Endothelial cell of hepatic sinusoid (primary cell): ENCODE results near the gene TGFBR3.
"Not testable (repeated sequence)": the region's sequence is repeated elsewhere in the genome, so short reads cannot be mapped to it uniquely, and the experiment has no call there.

Experiments used
- in situ Hi-C: cut with HindIII; loops from 2 replicates; pipeline ENCODE4 v1.10.0; 2017; ENCODE audit warnings: low sequenced_read_pairs

Gene TGFBR3

DNA sequence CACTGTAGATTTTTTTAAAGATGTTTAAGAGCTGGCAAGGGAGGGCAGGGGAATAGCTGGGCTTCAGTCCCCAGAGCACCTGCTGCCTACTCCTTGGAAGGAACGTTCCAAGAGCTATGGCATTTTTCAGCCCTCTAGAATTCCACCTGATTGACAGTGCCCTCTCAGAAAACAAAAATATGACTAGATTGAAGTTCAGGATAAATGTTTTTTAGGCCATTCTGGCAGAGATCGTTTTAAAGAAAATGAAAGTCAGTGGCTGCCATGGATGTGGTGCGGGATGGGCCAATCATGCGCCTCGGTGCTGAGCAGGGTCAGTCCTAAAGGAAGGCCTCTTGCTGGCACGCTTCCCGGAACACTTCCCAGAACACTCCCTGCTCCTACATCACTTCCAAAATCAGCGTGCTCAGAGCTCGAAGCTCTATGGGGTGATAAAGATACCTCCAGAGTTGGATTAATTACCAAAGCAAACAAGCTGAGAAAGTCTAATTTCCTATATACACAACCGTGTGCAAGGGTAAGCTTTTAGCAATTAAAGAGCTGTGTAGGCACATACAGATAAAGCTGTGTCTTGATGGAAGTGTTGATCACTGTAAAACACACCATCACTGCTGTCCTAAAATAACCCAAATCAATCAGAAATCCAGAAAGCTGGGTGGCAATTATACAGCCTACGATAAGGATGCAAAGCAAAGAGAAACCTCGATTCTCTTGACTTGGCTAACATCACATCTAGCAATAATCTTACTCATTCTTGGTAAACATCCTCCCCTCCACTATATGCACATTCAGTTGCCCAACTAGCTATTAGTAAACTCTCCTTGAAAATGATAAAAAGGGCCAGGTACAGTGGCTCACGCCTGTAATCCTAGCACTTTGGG lies 34.6 kb downstream of the TGFBR3 start:
- in situ Hi-C loops: loop anchor here (5.0 kb wide), 1 partner anchor 44 kb away; no protein-coding TSS in a partner anchor

DNA sequence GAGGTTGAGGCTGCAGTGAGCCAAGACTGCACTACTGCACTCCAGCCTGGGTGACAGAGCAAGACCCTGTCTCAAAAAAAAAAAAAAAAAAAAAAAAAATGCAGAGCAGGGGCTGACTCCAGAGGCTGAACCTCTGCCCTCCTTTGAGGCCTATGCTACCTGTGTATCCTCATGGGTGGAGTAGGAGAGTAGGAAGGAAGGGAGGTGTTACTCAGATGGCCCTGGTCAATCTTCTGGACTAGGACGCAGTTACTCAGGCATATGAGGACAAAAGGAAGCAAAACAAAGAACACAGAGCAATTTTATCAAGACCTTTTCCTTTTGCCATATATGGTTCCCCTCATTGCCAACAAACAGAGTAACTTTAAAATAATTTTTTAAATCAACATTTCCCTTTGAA lies 35.2 kb downstream of the TGFBR3 start:
- in situ Hi-C loops: loop anchor here (5.0 kb wide), 1 partner anchor 43 kb away; no protein-coding TSS in a partner anchor

DNA sequence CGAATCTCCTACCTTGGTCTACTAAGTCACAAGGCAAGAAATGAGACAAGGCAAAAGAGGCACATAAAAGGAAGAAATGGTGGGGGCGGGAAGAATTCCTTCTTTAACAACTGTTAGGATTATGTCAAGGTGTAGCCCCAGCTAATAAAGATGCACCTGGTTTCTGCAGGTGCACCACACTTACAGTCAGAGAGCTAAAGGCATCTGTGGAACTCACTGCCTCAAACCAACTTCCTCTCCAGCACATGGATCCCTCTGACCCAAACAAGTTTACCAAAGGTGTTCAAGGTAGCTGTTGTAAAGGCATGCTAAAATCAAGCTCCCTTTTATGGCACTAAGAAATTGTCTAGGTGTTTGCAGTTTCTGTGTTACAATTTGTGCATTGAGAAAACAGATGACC lies 38.1 kb downstream of the TGFBR3 start:
- in situ Hi-C loops: no loop called here

DNA sequence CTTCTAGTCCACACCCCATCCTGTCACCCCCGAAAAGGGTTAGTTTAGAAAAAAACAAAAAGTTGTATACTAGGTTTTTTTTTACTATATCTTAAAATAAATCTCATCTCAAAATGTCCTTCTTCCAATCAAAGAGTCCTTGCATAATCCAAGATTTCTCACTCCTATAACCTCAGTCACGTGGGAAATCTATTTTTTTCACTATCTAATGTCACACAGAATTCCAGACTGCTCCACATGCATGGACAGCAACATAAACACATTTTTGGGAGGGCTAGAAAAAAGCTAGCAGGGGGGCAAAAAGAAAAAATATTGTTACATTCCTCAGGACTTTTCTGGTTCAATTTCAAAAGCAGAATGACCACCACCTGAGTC lies 39.3 kb downstream of the TGFBR3 start:
- in situ Hi-C loops: no loop called here

DNA sequence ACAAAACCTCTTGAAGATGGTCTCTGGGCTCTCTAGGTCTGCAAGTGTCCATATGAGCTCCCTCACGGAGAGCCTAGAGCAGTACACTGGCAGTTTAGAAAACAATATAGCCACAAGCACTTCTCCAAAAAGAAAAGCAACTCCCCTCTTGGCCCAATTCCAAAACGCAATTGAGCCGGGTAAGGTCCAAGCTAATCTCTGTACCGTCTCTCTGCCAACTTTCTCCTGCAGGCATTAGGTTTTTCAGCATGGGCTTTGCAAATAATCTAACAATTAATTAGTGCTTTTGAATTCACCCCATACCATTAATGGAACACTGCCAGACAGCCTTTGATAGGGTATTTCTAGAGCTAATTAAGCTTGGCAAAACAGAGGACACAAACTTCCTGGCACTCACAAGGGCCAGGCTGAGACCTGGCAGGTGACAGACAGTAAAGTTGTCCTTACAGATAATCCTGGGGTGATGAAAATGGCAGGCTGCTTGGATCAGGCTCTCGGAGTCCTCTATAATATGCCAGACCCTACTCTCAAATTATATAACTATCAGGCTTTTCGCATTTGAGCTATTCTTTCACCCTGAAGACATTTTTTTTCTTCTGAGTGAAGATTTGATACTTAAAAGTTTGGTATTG lies 39.8 kb downstream of the TGFBR3 start:
- in situ Hi-C loops: no loop called here

DNA sequence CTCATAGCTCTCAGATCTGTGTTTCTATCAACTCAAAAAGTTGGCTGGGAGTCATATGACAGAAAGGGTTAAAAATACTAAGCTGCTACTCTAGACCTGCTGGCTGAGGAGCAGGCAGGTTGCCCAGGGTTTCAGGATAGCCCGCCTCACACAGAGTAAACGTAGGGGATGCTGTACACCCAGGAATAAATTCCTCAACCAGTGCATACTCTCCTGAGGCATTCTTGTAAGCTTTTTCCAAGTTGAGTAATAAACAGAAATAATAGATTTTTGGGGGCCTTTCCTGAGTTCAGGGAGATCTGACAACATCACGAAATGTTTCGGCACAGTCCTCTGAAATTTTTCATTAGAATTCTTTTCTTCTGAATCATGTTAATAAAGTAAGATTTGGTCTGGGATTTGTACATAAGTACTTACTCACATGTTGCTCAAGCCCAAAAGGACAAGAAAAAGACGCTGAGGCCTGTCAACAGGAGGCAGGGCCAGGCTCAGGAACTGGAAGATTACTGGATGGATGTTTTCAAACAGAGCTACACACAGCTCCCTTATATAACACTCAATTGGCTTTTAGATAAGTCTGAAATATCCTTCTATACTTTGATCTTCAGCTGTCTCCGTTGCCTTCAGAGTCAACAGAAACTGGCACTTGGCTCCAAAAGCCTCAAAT lies 41.0 kb downstream of the TGFBR3 start:
- in situ Hi-C loops: no loop called here

DNA sequence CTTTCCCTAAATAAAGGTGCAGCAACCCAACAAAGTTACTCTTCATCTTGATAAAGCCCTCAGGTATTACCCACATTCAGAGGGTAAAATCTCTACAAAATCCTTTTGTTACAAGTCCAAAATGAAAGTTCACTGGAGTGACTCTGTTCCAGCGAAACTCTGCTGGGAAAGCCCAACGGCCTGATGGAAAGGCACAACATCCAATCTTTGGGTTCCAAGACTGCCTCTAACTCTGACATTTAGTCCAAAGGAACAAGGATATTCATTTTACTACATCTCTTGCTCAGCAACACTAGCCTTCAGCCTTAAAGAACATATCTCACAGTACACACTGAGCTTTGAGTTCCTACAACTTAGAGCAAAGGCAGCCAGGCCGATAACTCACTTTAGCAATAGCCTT lies 42.1 kb downstream of the TGFBR3 start:
- in situ Hi-C loops: no loop called here

DNA sequence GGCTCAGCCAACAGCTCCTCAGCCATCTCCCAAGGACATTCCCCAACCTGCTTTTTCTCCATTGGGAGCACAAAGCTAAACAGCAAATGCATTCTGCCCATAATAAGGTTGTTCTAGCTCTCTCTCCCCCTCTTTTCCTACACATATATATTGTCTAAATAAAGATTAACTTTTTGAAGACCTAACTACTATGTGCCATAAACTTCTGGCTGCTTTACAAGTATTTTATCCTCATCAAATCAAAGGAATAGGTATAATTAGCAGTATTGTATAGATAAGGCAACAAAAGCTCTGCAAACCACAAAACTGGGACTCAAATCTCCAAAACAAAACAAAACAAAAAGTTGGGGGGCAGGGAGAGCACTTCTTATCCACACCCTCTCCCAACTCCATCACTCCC lies 43.4 kb downstream of the TGFBR3 start:
- in situ Hi-C loops: no loop called here

DNA sequence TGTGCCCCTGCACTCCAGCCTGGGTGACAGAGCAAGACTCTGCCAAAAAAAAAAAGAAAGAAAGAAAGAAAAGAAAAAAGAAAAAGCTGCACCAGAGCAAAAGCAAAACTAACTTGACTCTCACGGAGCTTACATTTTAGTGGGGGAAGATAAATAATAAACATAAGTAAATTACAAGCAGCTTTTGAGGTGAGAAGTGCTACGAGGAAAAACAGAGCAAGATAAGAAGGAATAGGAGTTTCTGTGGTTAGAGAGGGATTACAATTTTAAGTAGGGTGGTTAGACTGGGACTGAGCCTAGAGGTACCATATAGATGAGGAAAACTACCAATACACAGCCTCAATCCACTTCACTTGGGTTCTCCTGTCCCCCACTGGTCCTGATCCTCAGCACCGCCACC lies 43.9 kb downstream of the TGFBR3 start:
- in situ Hi-C loops: no loop called here

DNA sequence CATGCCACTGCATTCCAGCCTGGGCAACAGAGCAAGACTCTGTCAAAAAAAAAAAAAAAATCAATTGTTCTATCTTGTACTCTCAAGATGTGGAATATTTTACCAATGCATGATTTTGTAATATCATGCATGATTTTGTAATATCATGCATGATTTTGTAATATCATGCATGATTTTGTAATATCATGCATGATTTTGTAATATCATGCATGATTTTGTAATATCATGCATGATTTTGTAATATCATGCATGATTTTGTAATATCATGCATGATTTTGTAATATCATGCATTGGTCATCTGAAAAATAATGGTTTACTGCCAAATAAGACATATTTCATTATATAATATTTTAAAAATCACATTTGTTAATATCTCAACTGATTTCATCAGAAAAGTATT lies 45.7 kb downstream of the TGFBR3 start:
- in situ Hi-C loops: not testable (repeated sequence)

DNA sequence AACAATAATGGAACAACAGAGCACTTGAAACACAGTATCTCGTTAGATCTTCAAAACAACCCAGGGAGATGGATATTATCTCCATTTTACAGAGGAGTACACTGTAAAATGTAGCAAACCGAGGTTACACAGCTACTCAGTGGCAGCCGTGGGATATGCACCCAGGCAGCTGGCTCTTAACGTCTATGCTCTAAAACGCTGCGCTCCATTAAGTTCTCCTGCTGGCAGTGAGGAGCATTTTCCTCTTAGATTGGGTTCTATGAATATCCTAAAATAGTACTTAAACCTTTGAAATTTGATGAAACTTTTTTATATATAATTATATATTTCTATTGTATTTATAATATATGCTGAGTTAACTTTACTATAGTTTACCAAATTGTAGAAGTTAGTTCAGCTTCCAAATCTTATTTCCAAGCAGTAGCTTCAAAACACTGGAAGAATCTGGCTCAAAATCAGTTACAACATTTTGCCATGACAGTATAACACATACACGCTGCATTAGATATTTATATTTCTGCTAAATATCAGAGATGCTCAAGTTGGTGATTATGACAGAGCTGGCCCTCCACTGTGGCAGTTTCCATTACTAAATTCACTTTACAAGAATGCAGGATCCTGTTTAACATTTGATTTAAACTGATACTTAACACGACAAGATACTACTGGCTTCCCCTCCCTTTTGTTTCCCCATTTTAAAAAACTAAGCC lies 49.5 kb downstream of the TGFBR3 start:
- in situ Hi-C loops: no loop called here

DNA sequence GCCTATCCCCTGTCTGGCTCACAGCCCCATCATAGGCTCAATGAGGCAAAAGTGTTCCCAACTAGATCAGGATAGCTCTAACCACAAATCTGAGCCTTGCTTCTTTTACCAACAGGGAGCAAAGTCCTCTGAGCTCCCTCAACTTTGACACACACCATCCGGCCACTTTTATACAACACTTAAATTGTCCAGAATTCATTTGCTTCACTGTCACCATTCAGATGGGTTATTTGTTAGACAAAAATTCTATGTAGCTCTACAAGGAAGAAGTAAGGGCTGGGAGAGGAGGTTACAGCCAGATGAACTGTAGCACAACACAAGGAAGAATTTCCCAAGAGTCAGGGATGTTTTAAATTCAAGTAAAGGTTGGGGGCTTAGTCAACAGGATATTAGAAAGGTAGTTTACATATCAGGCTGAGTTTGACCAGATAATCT lies 50.8 kb downstream of the TGFBR3 start:
- in situ Hi-C loops: no loop called here

DNA sequence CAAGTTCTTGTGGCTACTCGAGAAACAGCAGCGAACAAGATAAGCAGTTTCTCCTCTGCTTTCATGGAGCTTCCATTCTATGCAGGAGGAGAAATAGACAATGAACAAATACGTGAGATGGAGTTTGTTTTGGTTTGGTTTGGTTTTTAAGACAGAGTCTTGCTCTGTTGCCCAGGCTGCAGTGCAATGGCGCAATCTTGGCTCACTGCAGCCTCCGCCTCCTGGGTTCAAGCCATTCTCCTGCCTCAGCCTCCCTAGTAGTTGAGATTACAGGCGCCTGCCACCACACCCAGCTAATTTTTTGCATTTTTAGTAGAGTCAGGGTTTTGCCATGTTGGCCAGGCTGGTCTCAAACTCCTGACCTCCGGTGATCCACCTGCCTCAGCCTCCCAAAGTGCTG lies 51.4 kb downstream of the TGFBR3 start:
- in situ Hi-C loops: not testable (repeated sequence)

DNA sequence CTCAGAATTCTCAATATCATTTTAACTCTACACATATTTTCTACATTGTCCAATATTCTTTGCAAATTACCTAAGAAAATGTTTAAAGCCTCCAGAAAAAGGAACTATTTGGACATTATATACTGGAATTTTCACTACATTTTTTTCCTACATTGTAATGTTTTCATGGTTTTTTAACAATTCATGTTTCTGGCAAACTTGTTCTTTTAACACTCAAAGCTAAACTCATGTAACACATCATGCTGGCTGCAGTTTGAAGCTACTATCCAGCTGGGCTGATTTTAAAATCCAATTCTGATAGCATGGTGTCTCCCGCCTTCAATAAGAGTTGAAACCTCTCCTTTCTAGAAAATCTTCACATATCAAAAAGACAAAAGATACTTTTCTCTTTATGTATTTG lies 52.0 kb downstream of the TGFBR3 start:
- in situ Hi-C loops: no loop called here

DNA sequence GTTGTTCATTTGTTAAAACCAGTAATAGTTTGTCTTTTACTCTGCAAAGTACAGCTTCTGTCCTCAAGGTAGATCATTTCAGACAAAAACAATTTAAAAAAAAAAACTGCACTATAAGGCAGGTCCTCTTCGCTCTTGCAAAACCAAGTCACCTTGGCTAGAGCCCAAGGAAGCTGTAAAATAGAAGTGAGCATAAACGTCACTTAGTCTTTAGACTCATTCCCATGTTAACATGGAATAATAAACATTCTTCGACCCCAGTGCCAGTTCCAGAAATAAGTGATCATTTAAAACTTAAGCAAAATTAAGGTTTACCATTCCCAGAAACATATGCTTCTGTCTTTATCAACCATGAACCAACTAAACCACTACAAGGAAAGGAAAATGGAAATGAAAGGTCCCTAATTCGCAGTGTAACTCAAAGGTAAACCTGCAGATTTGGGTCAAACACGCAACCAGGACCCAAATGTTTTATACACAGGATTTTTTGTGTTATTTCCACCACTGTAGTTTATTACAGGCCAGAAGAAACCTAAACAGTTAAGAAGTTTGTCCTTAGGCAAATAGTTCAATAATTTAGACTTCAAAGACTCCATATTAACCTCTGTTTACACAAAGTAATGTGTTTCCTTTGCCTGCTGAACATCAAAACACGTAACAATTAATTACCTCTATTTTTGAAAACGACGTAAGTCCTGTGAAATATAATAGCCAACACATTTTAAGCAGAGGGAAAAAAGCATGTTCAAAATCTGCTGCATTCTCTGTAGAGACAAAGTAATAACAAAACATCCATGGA lies 54.6 kb downstream of the TGFBR3 start:
- in situ Hi-C loops: no loop called here

DNA sequence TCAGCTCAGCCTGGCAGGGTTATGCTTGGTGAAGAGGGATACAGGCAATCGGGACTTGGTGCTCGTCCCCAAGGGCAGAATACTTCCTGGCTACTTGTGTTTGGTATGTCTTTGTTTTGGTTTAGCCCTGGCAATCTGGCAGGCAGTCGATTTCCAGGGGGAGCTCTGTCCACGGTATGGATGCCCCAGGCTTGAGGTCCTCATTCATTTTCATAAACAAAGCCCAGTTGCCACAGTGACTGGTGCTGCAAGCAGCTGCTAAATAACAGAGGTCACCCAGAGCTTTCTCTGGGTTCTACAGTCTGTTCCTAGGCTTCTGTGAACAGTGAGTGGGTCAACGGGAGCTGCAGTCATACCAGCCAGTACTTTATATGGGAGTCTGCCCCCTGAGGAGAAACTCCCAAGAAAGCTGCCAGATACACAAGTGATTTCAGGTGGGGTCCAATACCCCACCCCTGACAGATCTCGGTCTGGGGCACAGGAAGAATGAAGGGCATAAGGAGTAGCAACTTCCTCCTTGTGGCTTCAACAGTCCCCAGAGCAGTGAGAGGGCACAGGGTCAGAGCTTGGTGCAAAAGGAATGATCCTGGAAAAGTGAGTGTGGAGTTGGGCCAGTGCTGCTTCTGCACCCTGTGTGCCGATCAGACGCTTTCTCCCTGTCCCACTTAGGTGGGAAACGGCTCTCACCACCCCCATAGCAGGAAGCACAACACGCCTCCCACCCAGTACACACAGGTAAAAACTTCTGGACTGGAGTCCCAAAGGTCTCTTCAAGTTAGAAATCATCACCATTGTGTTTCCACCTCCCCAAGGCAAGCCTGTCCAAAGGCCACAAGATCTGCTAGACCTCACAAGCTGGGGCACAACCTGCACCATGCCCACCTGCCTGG lies 55.5 kb downstream of the TGFBR3 start:
- in situ Hi-C loops: no loop called here

DNA sequence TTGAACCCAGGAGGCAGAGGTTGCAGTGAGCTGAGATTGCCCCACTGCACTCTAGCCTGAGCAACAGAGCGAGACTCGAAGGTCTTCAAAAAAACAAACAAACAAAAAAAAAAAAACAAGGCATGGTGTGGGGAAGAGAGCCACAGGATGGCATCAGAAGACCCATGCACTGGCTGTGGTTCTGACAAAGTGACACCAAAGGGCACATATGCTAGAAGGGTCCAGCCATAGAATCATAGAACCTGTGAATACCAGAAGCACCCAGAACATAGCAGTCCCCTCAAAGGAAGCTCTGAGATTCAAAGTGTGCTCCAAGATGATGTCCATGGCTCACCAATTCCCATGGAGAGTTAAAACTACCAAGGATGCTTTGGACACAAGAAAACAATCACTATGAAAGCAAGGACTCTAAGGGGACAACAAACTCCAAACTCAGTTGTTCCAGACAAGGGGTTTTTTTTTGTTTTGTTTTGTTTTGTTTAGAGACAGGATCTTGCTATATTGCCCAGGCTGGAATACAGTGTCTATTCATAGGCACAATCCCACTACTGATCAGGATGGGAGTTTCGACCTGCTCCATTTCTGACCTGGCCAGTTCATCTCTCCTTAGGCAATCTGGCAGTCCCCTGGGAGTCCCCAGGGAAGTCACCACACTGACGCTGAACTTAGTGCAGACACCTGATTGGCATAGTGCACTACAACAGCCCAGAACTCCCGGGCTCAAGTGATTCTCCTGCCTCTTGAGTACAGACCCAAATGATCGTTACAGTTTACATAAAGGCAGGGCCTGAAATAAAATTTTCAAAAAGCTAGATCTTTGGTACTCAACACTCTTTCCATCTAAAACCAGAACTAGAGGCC lies 56.4 kb downstream of the TGFBR3 start:
- in situ Hi-C loops: no loop called here

DNA sequence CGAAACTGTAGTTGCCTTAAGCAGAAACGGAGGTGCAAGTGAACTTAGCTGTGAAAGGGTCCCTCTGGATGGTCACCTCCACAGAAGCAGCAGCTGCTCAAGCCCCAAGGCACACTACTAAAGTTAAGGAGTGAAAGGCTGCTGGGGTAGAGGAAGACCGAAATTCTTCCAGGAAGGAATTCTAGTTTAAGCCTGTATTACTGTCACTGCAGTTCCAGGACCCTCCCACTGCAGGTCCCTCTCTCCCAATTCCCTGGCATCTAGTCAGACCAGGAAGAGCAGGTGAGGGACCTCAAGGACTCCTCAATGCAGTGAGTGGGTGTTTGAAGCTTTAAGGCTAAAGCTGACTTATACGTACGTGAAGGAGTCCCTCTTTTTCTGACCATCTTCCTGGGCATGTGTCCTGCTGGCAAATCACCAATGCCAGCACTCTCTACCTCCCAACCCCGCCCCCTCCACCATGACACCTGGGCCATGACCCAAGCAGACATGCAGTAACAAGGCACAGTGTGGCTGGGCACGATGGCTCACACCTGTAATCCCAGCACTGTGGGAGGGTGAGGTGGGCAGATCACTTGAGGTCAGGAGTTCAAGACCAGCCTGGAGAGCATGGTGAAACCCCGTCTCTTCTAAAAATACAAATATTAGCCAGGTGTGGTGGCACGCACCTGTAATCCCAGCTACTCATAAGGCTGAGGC lies 57.2 kb downstream of the TGFBR3 start:
- in situ Hi-C loops: no loop called here
